Mammary epithelial cell (primary cell): ENCODE data around the gene TMEM132C.

Source experiments
- EZH2 ChIP-seq: IDR thresholded peaks from 2 replicates; pipeline ENCODE4 v1.6.1; 2012; ENCODE audit warnings: low read length, inconsistent platforms, borderline replicate concordance
- TF ChIP-seq, protein P1 (sequence below), 2 donors: IDR thresholded peaks in 1 of 2; conservative IDR thresholded peaks in 1 of 2; 2 replicates each; pipeline ENCODE4 v1.5.1; 2011 to 2012; ENCODE audit warnings: inconsistent platforms in 2 of 2, low read length in 2 of 2, mild to moderate bottlenecking in 2 of 2, control low read depth in 1 of 2, low read depth in 1 of 2; ENCODE audit not compliant: insufficient read depth in 1 of 2; ENCODE audit errors: extremely low read depth in 1 of 2

DNA sequence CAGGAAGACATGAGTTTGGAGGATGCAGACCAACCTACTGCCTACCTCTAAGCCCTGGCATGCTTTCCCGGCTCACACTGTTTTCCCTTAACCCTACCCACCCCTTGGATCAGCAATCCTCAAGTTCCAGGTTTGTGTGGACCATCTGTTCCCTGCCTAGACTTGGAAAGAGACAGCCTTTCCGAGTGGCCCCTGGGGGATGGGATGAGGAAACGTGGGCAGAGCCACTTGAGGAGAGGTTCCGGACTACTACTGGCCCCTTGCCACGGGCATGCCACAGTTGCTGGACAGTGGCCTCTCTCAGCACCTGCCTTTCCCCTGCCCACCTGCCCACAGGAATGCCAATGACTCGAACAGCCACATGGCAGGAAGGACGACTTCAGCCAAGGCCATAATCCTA lies 420.9 kb downstream of the TMEM132C start:
- TF ChIP-seq, protein P1, sequence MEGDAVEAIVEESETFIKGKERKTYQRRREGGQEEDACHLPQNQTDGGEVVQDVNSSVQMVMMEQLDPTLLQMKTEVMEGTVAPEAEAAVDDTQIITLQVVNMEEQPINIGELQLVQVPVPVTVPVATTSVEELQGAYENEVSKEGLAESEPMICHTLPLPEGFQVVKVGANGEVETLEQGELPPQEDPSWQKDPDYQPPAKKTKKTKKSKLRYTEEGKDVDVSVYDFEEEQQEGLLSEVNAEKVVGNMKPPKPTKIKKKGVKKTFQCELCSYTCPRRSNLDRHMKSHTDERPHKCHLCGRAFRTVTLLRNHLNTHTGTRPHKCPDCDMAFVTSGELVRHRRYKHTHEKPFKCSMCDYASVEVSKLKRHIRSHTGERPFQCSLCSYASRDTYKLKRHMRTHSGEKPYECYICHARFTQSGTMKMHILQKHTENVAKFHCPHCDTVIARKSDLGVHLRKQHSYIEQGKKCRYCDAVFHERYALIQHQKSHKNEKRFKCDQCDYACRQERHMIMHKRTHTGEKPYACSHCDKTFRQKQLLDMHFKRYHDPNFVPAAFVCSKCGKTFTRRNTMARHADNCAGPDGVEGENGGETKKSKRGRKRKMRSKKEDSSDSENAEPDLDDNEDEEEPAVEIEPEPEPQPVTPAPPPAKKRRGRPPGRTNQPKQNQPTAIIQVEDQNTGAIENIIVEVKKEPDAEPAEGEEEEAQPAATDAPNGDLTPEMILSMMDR (conservative IDR thresholded peaks at IDR 0.05 in 1 of 2, IDR thresholded peaks at IDR 0.05 in 1 of 2; ENCODE audit: extremely low read depth in 1 of 2, insufficient read depth in 1 of 2, low read depth in 1 of 2, low read length in 2 of 2) = no peak
- no peak for TF ChIP-seq EZH2
